Coronary artery (tissue), 2 donors: ENCODE measurements around the gene DEAF1.

Source experiments
- DNase-seq: peaks from one replicate; pipeline ENCODE4 v3.0.0-alpha.2; 2017; ENCODE audit warnings: low spot score
- H3K27ac ChIP-seq, 2 donors: fragments of 200-600 bp; sonication (generic); one replicate each; pipeline ENCODE4 v1.5.1; 2016 to 2019
- H3K4me3 ChIP-seq: fragments of 200-600 bp; sonication (generic); 2 replicates; pipeline ENCODE4 v1.5.1; 2016; ENCODE audit warnings: mild to moderate bottlenecking, moderate library complexity
- TF ChIP-seq, protein P1 (sequence below): fragments of 200-600 bp; sonication (generic); IDR thresholded peaks from one replicate; pipeline ENCODE4 v1.5.1; 2019; ENCODE audit warnings: antibody characterized with exemption

The DEAF1 gene

DNA sequence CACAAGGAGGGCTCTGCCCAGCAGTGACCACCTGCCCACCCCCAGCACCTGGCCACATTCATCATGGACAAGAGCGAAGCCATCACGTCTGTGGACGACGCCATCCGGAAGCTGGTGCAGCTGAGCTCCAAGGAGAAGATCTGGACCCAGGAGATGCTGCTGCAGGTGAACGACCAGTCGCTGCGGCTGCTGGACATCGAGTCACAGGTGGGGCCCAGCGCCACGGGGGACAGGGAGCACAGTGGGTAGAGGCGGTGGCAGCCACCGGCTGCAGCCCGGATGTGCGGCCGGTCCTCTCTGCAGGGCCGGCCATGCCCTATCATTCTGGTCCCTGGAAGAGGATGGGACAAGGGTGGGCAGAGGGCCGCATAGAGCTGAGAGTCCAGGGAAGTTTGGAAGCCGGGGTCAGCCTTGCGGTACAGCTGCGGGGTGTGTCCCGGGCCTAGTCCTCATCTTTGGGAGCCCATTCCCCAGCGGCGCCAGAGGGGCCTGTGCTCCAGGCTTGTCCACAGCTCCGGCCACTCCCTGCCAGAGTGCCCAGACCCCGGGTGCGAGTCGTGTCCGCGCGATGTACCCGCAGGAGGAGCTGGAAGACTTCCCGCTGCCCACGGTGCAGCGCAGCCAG, 25.1 kb upstream of the DEAF1 start:
- no peak for DNase-seq
- TF ChIP-seq, protein P1, sequence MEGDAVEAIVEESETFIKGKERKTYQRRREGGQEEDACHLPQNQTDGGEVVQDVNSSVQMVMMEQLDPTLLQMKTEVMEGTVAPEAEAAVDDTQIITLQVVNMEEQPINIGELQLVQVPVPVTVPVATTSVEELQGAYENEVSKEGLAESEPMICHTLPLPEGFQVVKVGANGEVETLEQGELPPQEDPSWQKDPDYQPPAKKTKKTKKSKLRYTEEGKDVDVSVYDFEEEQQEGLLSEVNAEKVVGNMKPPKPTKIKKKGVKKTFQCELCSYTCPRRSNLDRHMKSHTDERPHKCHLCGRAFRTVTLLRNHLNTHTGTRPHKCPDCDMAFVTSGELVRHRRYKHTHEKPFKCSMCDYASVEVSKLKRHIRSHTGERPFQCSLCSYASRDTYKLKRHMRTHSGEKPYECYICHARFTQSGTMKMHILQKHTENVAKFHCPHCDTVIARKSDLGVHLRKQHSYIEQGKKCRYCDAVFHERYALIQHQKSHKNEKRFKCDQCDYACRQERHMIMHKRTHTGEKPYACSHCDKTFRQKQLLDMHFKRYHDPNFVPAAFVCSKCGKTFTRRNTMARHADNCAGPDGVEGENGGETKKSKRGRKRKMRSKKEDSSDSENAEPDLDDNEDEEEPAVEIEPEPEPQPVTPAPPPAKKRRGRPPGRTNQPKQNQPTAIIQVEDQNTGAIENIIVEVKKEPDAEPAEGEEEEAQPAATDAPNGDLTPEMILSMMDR = no peak
- H3K4me3 ChIP-seq = no peak overlapping the region
- no peak overlapping the region for H3K27ac ChIP-seq

DNA sequence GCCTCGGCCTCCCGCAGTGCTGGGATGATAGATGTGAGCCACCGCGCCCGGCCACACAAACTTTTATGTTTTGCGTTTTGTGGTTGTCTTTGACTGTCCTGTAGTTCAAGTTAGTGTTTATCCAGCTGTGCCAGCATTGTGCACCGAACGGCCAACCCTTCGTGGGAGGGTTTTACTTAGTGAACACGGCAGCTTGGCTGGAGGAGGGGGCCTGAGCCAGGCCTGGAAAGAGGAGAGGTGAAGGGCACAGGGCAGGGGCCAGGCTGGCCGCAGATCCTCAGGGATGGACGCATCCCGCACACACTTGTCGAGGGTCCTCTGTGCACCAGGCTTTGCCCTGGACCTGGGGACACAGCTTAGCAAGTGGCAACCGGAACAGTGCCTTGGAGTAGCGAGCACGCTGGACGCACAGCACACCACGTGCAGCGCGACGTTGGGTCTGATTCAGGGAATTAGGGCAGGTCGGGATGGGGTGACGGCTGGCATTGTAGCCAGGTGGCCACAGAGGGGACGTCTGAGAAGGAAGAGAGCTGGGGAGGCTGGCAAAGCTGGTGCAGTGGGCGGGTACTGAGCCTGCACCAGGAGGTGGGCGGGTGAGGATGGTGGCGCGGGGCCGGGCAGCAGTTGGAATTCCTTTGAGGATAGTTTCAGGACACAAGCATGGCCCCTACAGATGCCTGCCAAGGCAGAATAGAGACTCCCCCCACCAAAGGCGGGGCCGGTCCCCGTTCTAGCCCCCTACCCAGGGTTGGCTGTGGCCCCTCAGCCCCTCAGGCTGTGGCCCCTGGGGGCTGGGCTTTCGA, 24.4 kb upstream of the DEAF1 start:
- Histone ChIP-seq H3K27ac (no peak overlapping the region), H3K4me3 (no peak overlapping the region)
- TF ChIP-seq, protein P1 = no peak
- DNase-seq = peak; percentile 71

DNA sequence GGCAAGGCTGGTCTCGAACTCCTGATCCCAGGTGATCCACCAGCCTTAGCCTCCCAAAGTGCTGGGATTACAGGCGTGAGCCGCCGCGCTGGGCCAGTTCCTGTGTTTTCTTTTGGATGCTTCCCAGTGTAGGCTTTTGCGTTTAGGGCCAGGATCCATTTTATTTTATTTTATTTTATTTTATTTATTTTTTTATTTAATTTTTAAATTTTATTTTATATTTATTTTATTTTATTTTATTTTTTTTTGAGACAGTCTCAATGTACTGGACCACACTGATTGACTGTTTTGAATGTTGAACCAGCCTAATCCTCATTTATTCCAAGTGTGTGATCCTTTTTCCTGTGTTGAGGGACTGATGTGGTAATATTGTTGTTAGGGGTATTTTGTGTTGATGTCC, 19.4 kb upstream of the DEAF1 start:
- TF ChIP-seq, protein P1 = no peak
- Histone ChIP-seq H3K27ac (no peak overlapping the region), H3K4me3 (no peak overlapping the region)
- no peak for DNase-seq

DNA sequence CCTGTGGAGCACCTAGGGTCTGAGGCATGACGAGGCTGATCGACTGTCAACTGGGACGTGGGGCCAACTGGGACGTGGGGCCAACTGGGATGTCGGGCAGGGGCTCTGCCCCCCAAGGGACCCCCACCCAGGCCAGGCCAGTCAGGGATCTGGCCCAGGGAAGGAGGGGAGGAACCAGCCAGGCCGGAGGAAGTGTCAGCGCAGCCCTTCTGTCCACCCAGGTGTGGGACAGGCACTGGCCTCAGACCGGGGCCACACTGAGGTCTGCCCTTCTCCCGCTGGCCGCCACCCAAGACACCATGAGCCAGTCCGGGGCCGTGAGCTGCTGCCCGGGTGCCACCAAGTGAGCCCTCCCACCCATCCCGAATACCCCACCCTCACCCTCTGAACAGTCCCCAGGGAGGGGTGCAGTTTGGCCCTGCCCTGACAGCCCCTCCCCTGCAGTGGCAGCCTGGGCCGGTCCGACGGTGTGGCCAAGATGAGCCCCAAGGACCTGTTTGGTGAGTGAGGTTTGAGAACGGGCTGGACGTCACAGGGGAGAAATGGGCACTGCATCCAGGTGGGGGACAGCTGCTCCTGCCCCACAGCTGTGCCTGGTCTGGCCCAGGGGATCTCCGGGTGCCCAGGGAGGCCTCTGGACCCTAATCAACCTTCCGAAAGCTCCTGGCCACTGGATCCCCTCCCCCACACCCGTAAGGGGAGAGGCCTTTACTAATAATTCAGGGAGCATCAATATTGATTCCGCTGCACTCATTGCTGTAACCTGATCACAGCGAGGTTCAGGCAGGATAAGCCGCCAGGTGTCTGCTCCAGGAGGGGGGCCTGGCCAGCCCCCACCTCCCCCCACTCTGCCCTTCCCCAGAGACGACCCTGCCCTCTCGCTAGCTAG, 14.3 kb upstream of the DEAF1 start:
- no peak for DNase-seq
- Histone ChIP-seq H3K4me3 (no peak overlapping the region), H3K27ac (peak overlapping the region in 1 of 2 donors; percentile 32)
- TF ChIP-seq, protein P1 = no peak

DNA sequence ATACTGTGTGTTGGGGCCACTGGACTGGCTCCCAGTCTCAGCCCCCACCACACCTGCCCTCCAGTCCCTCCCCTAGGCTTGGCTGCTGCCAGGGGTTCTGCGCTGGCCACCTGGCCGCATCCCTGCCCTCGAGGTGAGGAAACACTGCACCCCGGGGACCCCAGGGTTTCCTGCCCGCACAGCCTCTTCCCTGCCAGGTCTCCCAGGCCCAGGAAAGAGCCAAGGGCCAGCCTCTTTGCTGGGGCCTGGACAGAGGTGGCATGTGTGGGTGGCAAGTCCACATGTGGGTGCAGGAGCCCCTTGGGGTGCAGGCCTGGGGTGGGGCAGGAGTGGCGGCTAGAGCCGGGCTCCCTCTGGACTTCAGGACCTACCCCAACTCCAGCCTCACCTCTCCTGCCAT, 13.5 kb upstream of the DEAF1 start:
- Histone ChIP-seq H3K4me3 (no peak overlapping the region), H3K27ac (no peak overlapping the region)
- TF ChIP-seq, protein P1 = no peak
- no peak for DNase-seq

DNA sequence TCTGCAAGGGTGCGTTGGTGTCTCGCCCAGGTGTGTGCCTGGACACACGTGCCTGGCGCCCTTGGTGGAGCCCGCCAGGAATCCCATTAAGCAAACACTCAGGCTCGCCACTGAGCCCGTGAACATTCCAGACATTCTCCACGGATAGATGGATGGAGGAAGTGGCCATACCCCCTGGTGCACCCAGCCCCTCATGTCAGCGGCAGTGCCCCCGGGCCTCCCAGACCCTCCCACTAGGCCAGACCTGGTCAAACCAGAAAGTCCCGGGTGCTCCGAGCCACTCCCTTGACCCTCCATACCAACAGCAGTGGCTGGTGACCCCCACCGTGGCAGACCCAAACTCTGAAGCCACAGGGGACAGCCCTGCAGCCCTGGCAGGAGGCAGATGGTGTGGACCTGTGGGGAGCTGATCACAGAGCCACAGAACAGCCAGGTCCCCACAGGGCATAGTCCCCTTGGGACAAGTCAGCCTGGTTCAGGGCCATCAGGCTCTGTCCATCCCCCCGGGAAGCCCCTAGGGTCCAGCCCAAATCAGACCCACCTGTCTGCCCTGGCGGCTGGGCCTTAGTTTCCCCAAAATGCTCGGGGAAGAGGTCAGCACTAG, 12.9 kb upstream of the DEAF1 start:
- DNase-seq = no peak

More for the DNA sequence above, 12.9 kb upstream of the DEAF1 start:
- TF ChIP-seq, protein P1 = no peak
- Histone ChIP-seq H3K27ac (peak overlapping the region; percentile 86), H3K4me3 (peak overlapping the region; percentile 83)
